Endothelial cell of umbilical vein (primary cell): ENCODE measurements around the gene RAX. TPM values are rescaled to one million over a fixed set of nuclear protein-coding genes. Genes with fewer than 3 reads are reported as not detected.

Source experiments
- BruUV-seq: library from RNA; stranded (reverse); fragments of 400-500 nt; replicated peaks from 2 replicates; lab custom pipeline; 2021; lab: Mats Ljungman, UMichigan
- CTCF ChIA-PET: fragments of 300-600, 350-600 bp; sonication (Branson Sonifier 250); formaldehyde crosslinking; loops from one replicate; lab custom pipeline; 2021; ENCODE audit warnings: antibody characterized with exemption, inconsistent platforms; lab: Charles Lee
- POLR2A ChIA-PET: fragments of 300-600, 350-600 bp; sonication (Branson Sonifier 250); formaldehyde crosslinking; loops from one replicate; lab custom pipeline; 2021; ENCODE audit warnings: antibody characterized with exemption, inconsistent platforms; lab: Charles Lee
- DNase-seq: peaks from one replicate; pipeline ENCODE4 v3.0.0-alpha.2; 2011; ENCODE audit warnings: low read depth, low spot score
- FAIRE-seq: peaks from 2 replicates; lab custom pipeline; 2011; peaks lifted over from hg19 to GRCh38; lab: Jason Lieb, UNC
- H2AFZ ChIP-seq: 2 replicates; pipeline ENCODE4 v1.6.0; 2012; ENCODE audit warnings: low read depth, low read length, control low read depth, inconsistent platforms
- H3K27ac ChIP-seq: 2 replicates; pipeline ENCODE4 v1.5.1; 2011; ENCODE audit warnings: low read depth, mild to moderate bottlenecking, control low read depth, low read length, moderate library complexity; ENCODE audit not compliant: insufficient read depth
- H3K27me3 ChIP-seq, 2 experiments: 2 replicates each; pipeline versions ENCODE4 v1.6.0 to v1.6.1; 2011; ENCODE audit warnings: low read length in 2 of 2, mixed read lengths in 1 of 2; ENCODE audit not compliant: control insufficient read depth in 2 of 2, insufficient read depth in 2 of 2
- H3K36me3 ChIP-seq, 2 experiments: 2 replicates in 1 of 2; 3 replicates in 1 of 2; pipeline ENCODE4 v1.5.1; 2011; ENCODE audit warnings: low read length in 2 of 2, mild to moderate bottlenecking in 1 of 2, moderate library complexity in 1 of 2; ENCODE audit not compliant: control insufficient read depth in 2 of 2, insufficient read depth in 2 of 2; ENCODE audit errors: extremely low read depth in 1 of 2
- H3K4me1 ChIP-seq: 3 replicates; pipeline ENCODE4 v1.5.1; 2011; ENCODE audit warnings: mild to moderate bottlenecking, low read length; ENCODE audit not compliant: control insufficient read depth, insufficient read depth; ENCODE audit errors: extremely low read depth
- H3K4me2 ChIP-seq: 2 replicates; pipeline ENCODE4 v1.6.1; 2011; ENCODE audit warnings: low read length, control low read depth, mixed read lengths; ENCODE audit not compliant: insufficient read depth
- H3K4me3 ChIP-seq, 3 experiments: fragments of 200-600 bp in 1 of 3; sonication (generic), shearing (Covaris generic) in 1 of 3; replicated peaks in 1 of 3; 2 replicates each; pipeline ENCODE4 v1.5.1; 2011 to 2016; ENCODE audit warnings: control low read depth in 3 of 3, low read length in 3 of 3, mild to moderate bottlenecking in 2 of 3, inconsistent platforms in 1 of 3, low read depth in 1 of 3, moderate library complexity in 1 of 3; ENCODE audit not compliant: insufficient read depth in 1 of 3
- H3K79me2 ChIP-seq: 2 replicates; pipeline ENCODE4 v1.6.0; 2012; ENCODE audit warnings: low read length, inconsistent platforms; ENCODE audit not compliant: control insufficient read depth, insufficient read depth
- H3K9ac ChIP-seq: replicated peaks from 2 replicates; pipeline ENCODE3; 2011; ENCODE audit warnings: low read length, control low read depth; ENCODE audit not compliant: insufficient read depth; ENCODE audit errors: extremely low read depth
- H3K9me1 ChIP-seq: replicated peaks from 3 replicates; pipeline ENCODE4 v1.6.0; 2011; ENCODE audit warnings: mild to moderate bottlenecking, low read length; ENCODE audit not compliant: control insufficient read depth, insufficient read depth; ENCODE audit errors: extremely low read depth
- H3K9me3 ChIP-seq: replicated peaks from 2 replicates; pipeline ENCODE4 v1.5.1; 2012; ENCODE audit warnings: low read length, inconsistent platforms; ENCODE audit not compliant: control insufficient read depth, insufficient read depth
- H4K20me1 ChIP-seq: replicated peaks from 2 replicates; pipeline ENCODE3; 2011; ENCODE audit warnings: mild to moderate bottlenecking, low read length; ENCODE audit not compliant: control insufficient read depth, insufficient read depth; ENCODE audit errors: extremely low read depth
- EZH2 ChIP-seq: IDR thresholded peaks from 2 replicates; pipeline ENCODE4 v1.6.1; 2012; ENCODE audit warnings: borderline replicate concordance, low read depth, mild to moderate bottlenecking, moderate library complexity, low read length, inconsistent platforms; ENCODE audit not compliant: severe bottlenecking
- FOS ChIP-seq: IDR thresholded peaks from 2 replicates; pipeline ENCODE4 v1.6.1; 2011; ENCODE audit warnings: mild to moderate bottlenecking, low read length, moderate library complexity, borderline replicate concordance; ENCODE audit not compliant: insufficient read depth
- GATA2 ChIP-seq: IDR thresholded peaks from 2 replicates; pipeline ENCODE4 v1.7.0; 2011; ENCODE audit warnings: low read depth, mild to moderate bottlenecking, moderate library complexity, mixed read lengths, low read length; ENCODE audit not compliant: insufficient read length, insufficient read depth
- JUN ChIP-seq: IDR thresholded peaks from 2 replicates; pipeline ENCODE4 v1.6.1; 2011; ENCODE audit warnings: borderline replicate concordance, low read depth; ENCODE audit not compliant: insufficient read length, insufficient read depth
- MYC ChIP-seq: IDR thresholded peaks from one replicate; pipeline ENCODE4 v1.6.1; 2011; ENCODE audit warnings: mild to moderate bottlenecking, low read depth, low read length
- POLR2A ChIP-seq: IDR thresholded peaks from 2 replicates; pipeline ENCODE4 v1.6.1; 2012; ENCODE audit warnings: low read depth, mild to moderate bottlenecking, control low read depth, low read length
- POLR2AphosphoS5 ChIP-seq: IDR thresholded peaks from 2 replicates; pipeline ENCODE4 v1.6.1; 2012; ENCODE audit warnings: low read depth, mild to moderate bottlenecking, control low read depth, low read length, moderate library complexity; ENCODE audit not compliant: insufficient read depth
- dilution Hi-C: fragments of 300-500 bp; cut with MboI; formaldehyde crosslinking; loops from one replicate; pipeline ENCODE4 v1.15.0; 2019; ENCODE audit warnings: low sequenced_read_pairs; ENCODE audit not compliant: extremely low pct_ligation_motif_present
- intact Hi-C: fragments of 100-400 bp; cut with micrococcal nuclease; formaldehyde crosslinking; loops from one replicate; pipeline ENCODE4 v1.10.0; 2022
- polyA plus RNA-seq, 4 experiments: library from polyadenylated mRNA; depleted of rRNA in 3 of 4; stranded (reverse) in 3 of 4; unstranded in 1 of 4; fragments of >200 nt; gene quantifications; 2 replicates each; pipeline versions ENCODE4 v1.2.1 to v1.2.3, GENCODE V29; 2011 to 2012; ENCODE audit warnings: missing spikeins in 1 of 4
- total RNA-seq: library from RNA; stranded (reverse); gene quantifications from 2 replicates; pipeline ENCODE4 v1.2.3, GENCODE V29; 2021
- TF ChIP-seq, protein P1 (sequence below), 2 donors: IDR thresholded peaks; 1 replicate in 1 of 2; 2 replicates in 1 of 2; pipeline ENCODE4 v1.5.1; 2011; ENCODE audit warnings: low read length in 2 of 2, mild to moderate bottlenecking in 2 of 2, moderate library complexity in 2 of 2, control low read depth in 1 of 2, inconsistent platforms in 1 of 2, low read depth in 1 of 2; ENCODE audit not compliant: insufficient read depth in 1 of 2; ENCODE audit errors: extremely low read depth in 1 of 2
- TF ChIP-seq, protein P2 (sequence below): IDR thresholded peaks from 2 replicates; pipeline ENCODE4 v1.6.1; 2011; ENCODE audit not compliant: insufficient read depth, insufficient read length

RAX gene
- total and polyA plus RNA-seq, 2 donors (not counting 3 experiments of a cell fraction or from before 2014, with no cell fraction given) = not detected

DNA sequence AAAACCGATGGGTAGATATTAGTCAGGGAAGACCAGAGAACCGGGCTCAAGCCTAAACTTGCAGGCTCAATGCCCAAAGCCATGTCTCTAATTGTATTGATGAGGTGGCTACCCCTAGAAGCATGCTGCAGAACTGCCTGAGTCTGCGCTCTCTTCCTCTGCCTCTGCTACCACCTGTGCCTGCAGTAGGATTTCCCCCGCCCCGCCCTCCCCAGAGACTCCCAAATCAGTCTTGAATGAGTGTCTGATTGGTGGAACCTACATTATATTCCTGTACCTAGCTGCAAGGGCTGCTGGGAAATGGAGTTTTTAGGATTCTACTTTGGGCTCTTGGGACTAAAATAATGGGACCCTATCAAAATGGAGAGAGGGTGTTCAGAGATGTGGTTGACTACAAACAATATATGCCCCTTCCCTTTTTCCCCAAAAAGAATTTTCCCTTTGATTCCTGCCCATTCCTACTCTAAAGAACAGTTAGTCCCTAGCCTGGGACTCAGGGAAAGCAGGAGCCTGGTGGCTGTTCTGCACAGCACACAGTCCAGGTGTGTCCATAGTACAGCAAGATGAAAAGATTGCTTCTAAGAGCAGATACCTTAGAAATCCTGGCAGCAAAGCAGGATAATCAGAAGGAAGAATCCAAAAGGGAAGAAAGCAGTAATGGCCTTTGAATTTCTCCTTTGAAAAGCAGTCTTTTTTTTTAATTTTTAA is 40.8 kb downstream of the RAX start:
- dilution Hi-C loops = no loop called here
- H3K9ac ChIP-seq = no peak overlapping the region
- FAIRE-seq (no peak), DNase-seq (no peak)
- H3K4me2 ChIP-seq = no peak overlapping the region
- H3K79me2 ChIP-seq = no peaks in the 10 kb centered on the region
- H3K4me3 ChIP-seq = no peak overlapping the region
- H3K9me3 ChIP-seq = no peaks in the 10 kb centered on the region
- no peak overlapping the region for H3K27ac ChIP-seq
- CTCF ChIA-PET = no interaction called here
- no peaks in the 10 kb centered on the region for H3K36me3 ChIP-seq
- no TSS peak for BruUV-seq
- TF ChIP-seq MYC (no peak), GATA2 (no peak), POLR2AphosphoS5 (no peak), POLR2A (no peak), EZH2 (no peak), JUN (no peak), FOS (no peak)
- TF ChIP-seq, protein P1, sequence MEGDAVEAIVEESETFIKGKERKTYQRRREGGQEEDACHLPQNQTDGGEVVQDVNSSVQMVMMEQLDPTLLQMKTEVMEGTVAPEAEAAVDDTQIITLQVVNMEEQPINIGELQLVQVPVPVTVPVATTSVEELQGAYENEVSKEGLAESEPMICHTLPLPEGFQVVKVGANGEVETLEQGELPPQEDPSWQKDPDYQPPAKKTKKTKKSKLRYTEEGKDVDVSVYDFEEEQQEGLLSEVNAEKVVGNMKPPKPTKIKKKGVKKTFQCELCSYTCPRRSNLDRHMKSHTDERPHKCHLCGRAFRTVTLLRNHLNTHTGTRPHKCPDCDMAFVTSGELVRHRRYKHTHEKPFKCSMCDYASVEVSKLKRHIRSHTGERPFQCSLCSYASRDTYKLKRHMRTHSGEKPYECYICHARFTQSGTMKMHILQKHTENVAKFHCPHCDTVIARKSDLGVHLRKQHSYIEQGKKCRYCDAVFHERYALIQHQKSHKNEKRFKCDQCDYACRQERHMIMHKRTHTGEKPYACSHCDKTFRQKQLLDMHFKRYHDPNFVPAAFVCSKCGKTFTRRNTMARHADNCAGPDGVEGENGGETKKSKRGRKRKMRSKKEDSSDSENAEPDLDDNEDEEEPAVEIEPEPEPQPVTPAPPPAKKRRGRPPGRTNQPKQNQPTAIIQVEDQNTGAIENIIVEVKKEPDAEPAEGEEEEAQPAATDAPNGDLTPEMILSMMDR (IDR thresholded peaks at IDR 0.05; ENCODE audit: extremely low read depth in 1 of 2, insufficient read depth in 1 of 2, low read depth in 1 of 2, low read length in 2 of 2) = no peak
- TF ChIP-seq, protein P2, sequence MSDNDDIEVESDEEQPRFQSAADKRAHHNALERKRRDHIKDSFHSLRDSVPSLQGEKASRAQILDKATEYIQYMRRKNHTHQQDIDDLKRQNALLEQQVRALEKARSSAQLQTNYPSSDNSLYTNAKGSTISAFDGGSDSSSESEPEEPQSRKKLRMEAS = no peak
- no peaks in the 10 kb centered on the region for H4K20me1 ChIP-seq
- peaks cover 0 to 3% of the 10 kb centered on the region in 2 experiments for H3K27me3 ChIP-seq
- H2AFZ ChIP-seq = no peak overlapping the region
- intact Hi-C loops = no loop called here
- POLR2A ChIA-PET = no interaction called here
- no peaks in the 10 kb centered on the region for H3K4me1 ChIP-seq
- H3K9me1 ChIP-seq = no peaks in the 10 kb centered on the region
